ENCODE data around the gene ERCC6.

ERCC6 gene

GRCh38 chr10:49534670-49535381, 4.1 kb downstream of the ERCC6 start:
- no peak overlapping the region for H3K27ac ChIP-seq
- TF ChIP-seq ZFX (IDR thresholded peaks at IDR 0.05) = no peak
- TF ChIP-seq CTCF (conservative IDR thresholded peaks at IDR 0.05) = no peak

GRCh38 chr10:49532461-49532860, 6.5 kb downstream of the ERCC6 start:
- no peak for TF ChIP-seq ZFX (IDR thresholded peaks at IDR 0.05)
- no peak for TF ChIP-seq CTCF (conservative IDR thresholded peaks at IDR 0.05)

GRCh38 chr10:49528977-49529506, 9.9 kb downstream of the ERCC6 start:
- TF ChIP-seq CTCF (conservative IDR thresholded peaks at IDR 0.05) = no peak
- no peak for TF ChIP-seq ZFX (IDR thresholded peaks at IDR 0.05)
- H3K27ac ChIP-seq = no peak overlapping the region

More at GRCh38 chr10:49532461-49532860, 6.5 kb downstream of the ERCC6 start:
- no peak overlapping the region for H3K27ac ChIP-seq

GRCh38 chr10:49527850-49528249, 11.1 kb downstream of the ERCC6 start:
- H3K27ac ChIP-seq = no peak overlapping the region
- TF ChIP-seq ZFX (IDR thresholded peaks at IDR 0.05) (no peak), CTCF (conservative IDR thresholded peaks at IDR 0.05) (no peak)

GRCh38 chr10:49527061-49527460, 11.9 kb downstream of the ERCC6 start:
- no peak overlapping the region for H3K27ac ChIP-seq

GRCh38 chr10:49526619-49527018, 12.3 kb downstream of the ERCC6 start:
- H3K27ac ChIP-seq = no peak overlapping the region
- no peak for TF ChIP-seq CTCF (conservative IDR thresholded peaks at IDR 0.05)

More at GRCh38 chr10:49527061-49527460, 11.9 kb downstream of the ERCC6 start:
- TF ChIP-seq ZFX (IDR thresholded peaks at IDR 0.05) = no peak
- no peak for TF ChIP-seq CTCF (conservative IDR thresholded peaks at IDR 0.05)

GRCh38 chr10:49524496-49524895, 14.4 kb downstream of the ERCC6 start:
- H3K27ac ChIP-seq = no peak overlapping the region
- TF ChIP-seq CTCF (conservative IDR thresholded peaks at IDR 0.05) = no peak
- TF ChIP-seq ZFX (IDR thresholded peaks at IDR 0.05) = no peak
